ENCODE measurements around the gene NPFF. TPM values are rescaled to one million over a fixed set of nuclear protein-coding genes. Genes with fewer than 3 reads are reported as not detected.

Gene NPFF
- total and polyA plus RNA-seq, 2 of the 13 experiments (the other 11 are each of a cell fraction or from before 2014, with no cell fraction given), result not detected

- TF ChIP-seq ZNF318 (CRISPR knock-in tag; IDR thresholded peaks at IDR 0.05) (no peak), PRDM10 (CRISPR knock-in tag; IDR thresholded peaks at IDR 0.05; ENCODE audit: low read depth) (no peak), ATF3 (CRISPR knock-in tag; IDR thresholded peaks at IDR 0.05) (peak; percentile 58; the same call in 1 of the 2 replicates), ZBTB4 (CRISPR knock-in tag; IDR thresholded peaks at IDR 0.05; ENCODE audit: borderline replicate concordance) (0 out of 2 replicates have a peak, but pooled peaks have one; percentile 13), ZBTB42 (CRISPR knock-in tag; IDR thresholded peaks at IDR 0.05) (0 out of 2 replicates have a peak, but pooled peaks have one; percentile 38), ZNF800 (CRISPR knock-in tag; IDR thresholded peaks at IDR 0.05) (no peak), CEBPG (CRISPR knock-in tag; IDR thresholded peaks at IDR 0.05) (no peak; the same call in 1 of the 2 replicates), ZSCAN9 (CRISPR knock-in tag; IDR thresholded peaks at IDR 0.05; ENCODE audit: borderline replicate concordance) (no peak), ZEB1 (IDR thresholded peaks at IDR 0.05; ENCODE audit: insufficient replicate concordance, low read depth) (no peak)
Observed at GRCh38 chr12:53500776-53501614, 6.3 kb downstream of the NPFF start, which contains the start of gene TARBP2 (continued).
